Neuronal stem cell (in vitro differentiated cells): ENCODE measurements around the gene CASP7. TPM values are rescaled to one million over a fixed set of nuclear protein-coding genes. Genes with fewer than 3 reads are reported as not detected.
A peak's percentile ranks its signal among the peaks of the same experiment; 100 is the strongest.

Experiments used
- DNase-seq: peaks from one replicate; pipeline ENCODE4 v3.0.0-alpha.2; 2013; ENCODE audit warnings: low spot score
- H2AFZ ChIP-seq: one replicate; pipeline ENCODE4 v1.6.1; 2013; ENCODE audit warnings: mild to moderate bottlenecking, low read length, inconsistent platforms
- H2AK5ac ChIP-seq: 2 replicates; pipeline ENCODE4 v1.6.1; 2013; ENCODE audit warnings: low read depth, mild to moderate bottlenecking, inconsistent platforms, low read length, moderate library complexity, mixed read lengths
- H2BK120ac ChIP-seq: 2 replicates; pipeline ENCODE4 v1.6.1; 2013; ENCODE audit warnings: low read depth, mild to moderate bottlenecking, inconsistent platforms, low read length, moderate library complexity, mixed read lengths
- H2BK12ac ChIP-seq: one replicate; pipeline ENCODE4 v1.6.1; 2013; ENCODE audit warnings: low read length, inconsistent platforms
- H2BK15ac ChIP-seq: 2 replicates; pipeline ENCODE4 v1.6.1; 2013; ENCODE audit warnings: mild to moderate bottlenecking, low read length, inconsistent platforms, mixed read lengths
- H2BK5ac ChIP-seq: one replicate; pipeline ENCODE4 v1.6.1; 2013; ENCODE audit warnings: inconsistent platforms, mild to moderate bottlenecking, low read length, moderate library complexity
- H3K14ac ChIP-seq: one replicate; pipeline ENCODE4 v1.6.1; 2013; ENCODE audit warnings: low read length, inconsistent platforms
- H3K18ac ChIP-seq: 2 replicates; pipeline ENCODE4 v1.6.1; 2013; ENCODE audit warnings: low read length, inconsistent platforms
- H3K23ac ChIP-seq: 2 replicates; pipeline ENCODE4 v1.6.1; 2013; ENCODE audit warnings: low read depth, mild to moderate bottlenecking, mixed read lengths, low read length, inconsistent platforms; ENCODE audit not compliant: poor library complexity
- H3K27ac ChIP-seq: replicated peaks from 3 replicates; pipeline ENCODE4 v1.5.1; 2013; ENCODE audit warnings: low read length, inconsistent platforms
- H3K27me3 ChIP-seq, 3 experiments: 2 replicates each; pipeline ENCODE4 v1.6.1; 2013; ENCODE audit warnings: low read length in 3 of 3, mild to moderate bottlenecking in 2 of 3, inconsistent platforms in 1 of 3, low read depth in 1 of 3, mixed read lengths in 1 of 3, moderate library complexity in 1 of 3; ENCODE audit not compliant: control insufficient read depth in 3 of 3, insufficient read depth in 3 of 3
- H3K36me3 ChIP-seq, 2 donors: replicated peaks in 1 of 2; 2 replicates each; pipeline ENCODE4 v1.6.1; 2013; ENCODE audit warnings: low read length in 2 of 2; ENCODE audit not compliant: control insufficient read depth in 2 of 2, insufficient read depth in 2 of 2
- H3K4ac ChIP-seq: 2 replicates; pipeline ENCODE4 v1.6.1; 2013; ENCODE audit warnings: inconsistent platforms, mild to moderate bottlenecking, low read length, moderate library complexity
- H3K4me1 ChIP-seq, 2 donors: 1 replicate in 1 of 2; 2 replicates in 1 of 2; pipeline ENCODE4 v1.6.1; 2013; ENCODE audit warnings: low read length in 2 of 2, low read depth in 1 of 2; ENCODE audit not compliant: control insufficient read depth in 2 of 2, insufficient read depth in 1 of 2
- H3K4me2 ChIP-seq: one replicate; pipeline ENCODE4 v1.6.1; 2013; ENCODE audit warnings: mild to moderate bottlenecking, low read length, inconsistent platforms; ENCODE audit not compliant: insufficient read depth, poor library complexity, severe bottlenecking
- H3K4me3 ChIP-seq, 2 donors: 2 replicates each; pipeline ENCODE4 v1.5.1; 2013; ENCODE audit warnings: low read length in 2 of 2, mild to moderate bottlenecking in 2 of 2, inconsistent platforms in 1 of 2, moderate library complexity in 1 of 2
- H3K79me1 ChIP-seq: one replicate; pipeline ENCODE4 v1.6.1; 2013; ENCODE audit warnings: low read depth, mild to moderate bottlenecking, inconsistent platforms, low read length, moderate library complexity
- H3K9ac ChIP-seq: one replicate; pipeline ENCODE4 v1.6.1; 2013; ENCODE audit warnings: mild to moderate bottlenecking, low read depth, low read length, inconsistent platforms; ENCODE audit not compliant: poor library complexity
- H3K9me3 ChIP-seq, 2 donors: replicated peaks in 1 of 2; 2 replicates each; pipeline versions ENCODE3 to v1.6.1; 2013; ENCODE audit warnings: low read length in 2 of 2, mild to moderate bottlenecking in 2 of 2, inconsistent platforms in 1 of 2, low read depth in 1 of 2, mixed read lengths in 1 of 2, moderate library complexity in 1 of 2; ENCODE audit not compliant: control insufficient read depth in 2 of 2, insufficient read depth in 1 of 2
- H4K8ac ChIP-seq: one replicate; pipeline ENCODE4 v1.6.1; 2013; ENCODE audit warnings: low read depth, mild to moderate bottlenecking, inconsistent platforms, low read length, moderate library complexity
- H4K91ac ChIP-seq: one replicate; pipeline ENCODE4 v1.6.1; 2013; ENCODE audit warnings: low read length, low read depth, mild to moderate bottlenecking, inconsistent platforms; ENCODE audit not compliant: poor library complexity
- WGBS, 2 donors: extraction: QIAGEN DNeasy Blood & Tissue Kit; methylation state at CpG; one replicate each; pipeline ENCODE4 v1.1.7; 2013; ENCODE audit warnings: missing lambda C conversion rate in 2 of 2, mixed read lengths in 1 of 2; ENCODE audit not compliant: insufficient read length in 2 of 2, insufficient replicate concordance in 1 of 2; ENCODE audit errors: extremely low coverage in 2 of 2; 5-methylcytosine and 5-hydroxymethylcytosine counted together
- polyA plus RNA-seq, 2 experiments: library from polyadenylated mRNA; stranded (reverse); fragments of 200-250 nt; gene quantifications; one replicate each; pipeline ENCODE4 v1.2.3, GENCODE V29; 2013

CASP7 gene
- 9.8 TPM for polyA plus RNA-seq (2013, experiment 1 of 2)
- 10.4 TPM for polyA plus RNA-seq (2013, experiment 2 of 2)

DNA sequence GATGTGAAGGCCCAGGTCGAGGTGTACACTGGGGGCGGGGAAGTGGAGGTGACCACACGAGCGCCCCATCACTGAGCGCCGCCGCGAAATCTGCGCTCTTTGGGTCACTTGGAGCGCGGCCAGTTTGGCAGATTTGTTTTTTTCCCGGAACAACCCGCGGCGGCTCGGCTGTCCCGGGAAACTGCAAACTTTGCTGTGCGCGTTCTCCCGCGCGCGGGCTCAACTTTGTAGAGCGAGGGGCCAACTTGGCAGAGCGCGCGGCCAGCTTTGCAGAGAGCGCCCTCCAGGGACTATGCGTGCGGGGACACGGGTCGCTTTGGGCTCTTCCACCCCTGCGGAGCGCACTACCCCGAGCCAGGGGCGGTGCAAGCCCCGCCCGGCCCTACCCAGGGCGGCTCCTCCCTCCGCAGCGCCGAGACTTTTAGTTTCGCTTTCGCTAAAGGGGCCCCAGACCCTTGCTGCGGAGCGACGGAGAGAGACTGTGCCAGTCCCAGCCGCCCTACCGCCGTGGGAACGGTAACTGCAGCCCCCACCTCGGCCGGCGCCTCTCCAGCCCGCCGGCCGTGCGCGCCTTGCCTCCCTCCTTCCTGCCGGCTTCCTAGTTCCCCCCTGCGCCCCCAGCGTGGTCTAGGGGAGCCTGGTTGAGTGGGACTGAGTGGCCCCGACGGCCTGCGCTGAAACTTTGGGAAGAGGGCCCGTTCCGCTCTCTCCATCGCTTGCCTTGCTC is at the start of gene CASP7:
Gene CASP7, plus strand, starts transcription at position 450 of the 727 bp plus-strand sequence. CDS start 17,582 bp downstream, outside the sequence.
- Histone ChIP-seq H4K8ac (peak within 1 kb of the TSS; percentile 97), H2BK15ac (peak within 1 kb of the TSS; percentile 83), H3K4me3 (peak within 1 kb of the TSS; percentile 67 to 97), H3K4ac (peak within 1 kb of the TSS; percentile 99), H3K27me3 (peaks cover 0 to 6% (median 0%) of the 10 kb centered on the region in 3 experiments), H2AK5ac (peak within 1 kb of the TSS; percentile 36), H3K23ac (peak within 1 kb of the TSS; percentile 89), H4K91ac (no peak within 1 kb of the TSS), H3K9me3 (peaks cover 0 to 10% of the 10 kb centered on the region in 2 donors), H3K14ac (peak within 1 kb of the TSS; percentile 99), H3K4me2 (peak within 1 kb of the TSS; percentile 94), H2BK12ac (peak within 1 kb of the TSS; percentile 73), H2BK5ac (peak within 1 kb of the TSS; percentile 77), H3K79me1 (peaks cover 4% of the 10 kb centered on the region), H2BK120ac (peak within 1 kb of the TSS; percentile 63), H2AFZ (peak within 1 kb of the TSS; percentile 99), H3K36me3 (peaks cover 0 to 2% of the 10 kb centered on the region in 2 donors), H3K27ac (peak within 1 kb of the TSS; percentile 85), H3K4me1 (peaks cover 5 to 8% of the 10 kb centered on the region in 2 donors), H3K9ac (peak within 1 kb of the TSS; percentile 95), H3K18ac (peak within 1 kb of the TSS; percentile 99)
- whole genome bisulfite sequencing, 2 donors = no CpG with 5 or more reads among the region's 68 CpGs
- DNase-seq = peak; percentile 82

DNA sequence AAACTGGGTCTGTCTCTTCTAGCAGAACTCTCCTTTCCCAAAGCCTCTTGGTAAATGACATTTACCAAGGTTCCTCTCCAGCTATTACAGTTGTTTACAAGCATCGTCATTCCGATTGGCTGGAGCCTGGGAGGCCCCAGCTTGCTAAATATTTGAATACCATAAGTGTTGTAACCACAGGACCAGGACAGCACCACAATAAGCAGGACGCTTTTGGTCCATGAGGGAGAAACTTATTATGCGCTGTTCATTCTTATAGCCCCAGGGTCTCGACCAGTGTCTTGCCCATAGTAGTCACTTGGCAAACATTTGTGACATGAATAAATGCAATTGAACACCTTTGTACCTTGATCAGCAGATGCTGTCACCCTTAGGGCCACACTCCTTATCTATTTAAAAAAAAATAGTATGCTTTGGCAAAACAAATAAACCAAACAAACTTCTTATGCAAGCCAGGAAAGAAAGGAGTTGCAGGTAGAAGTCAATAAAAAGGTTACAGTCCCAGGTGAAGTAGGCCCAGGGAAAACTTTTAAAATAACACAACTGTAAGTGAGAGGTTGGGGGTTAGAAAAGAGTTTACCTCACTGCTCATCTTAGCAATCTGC is 48.7 kb upstream of the CASP7 start:
- Histone ChIP-seq H3K27me3 (peaks cover 0 to 17% (median 0%) of the 10 kb centered on the region in 3 experiments), H3K36me3 (no peaks in the 10 kb centered on the region), H2AK5ac (no peak overlapping the region), H2BK15ac (no peak overlapping the region), H4K8ac (no peak overlapping the region), H3K27ac (no peak overlapping the region), H3K9me3 (peaks cover 0 to 2% of the 10 kb centered on the region in 2 donors), H4K91ac (no peak overlapping the region), H3K4ac (no peak overlapping the region), H3K23ac (no peak overlapping the region), H3K4me1 (peaks cover 6 to 12% of the 10 kb centered on the region in 2 donors), H3K18ac (no peak overlapping the region), H2AFZ (no peak overlapping the region), H3K4me3 (no peak overlapping the region), H2BK5ac (no peak overlapping the region), H3K4me2 (no peak overlapping the region), H3K79me1 (no peaks in the 10 kb centered on the region), H2BK12ac (no peak overlapping the region), H2BK120ac (no peak overlapping the region), H3K9ac (no peak overlapping the region), H3K14ac (no peak overlapping the region)
- no CpG with 5 or more reads among the region's 5 CpGs for WGBS, 2 donors
- no peak for DNase-seq

DNA sequence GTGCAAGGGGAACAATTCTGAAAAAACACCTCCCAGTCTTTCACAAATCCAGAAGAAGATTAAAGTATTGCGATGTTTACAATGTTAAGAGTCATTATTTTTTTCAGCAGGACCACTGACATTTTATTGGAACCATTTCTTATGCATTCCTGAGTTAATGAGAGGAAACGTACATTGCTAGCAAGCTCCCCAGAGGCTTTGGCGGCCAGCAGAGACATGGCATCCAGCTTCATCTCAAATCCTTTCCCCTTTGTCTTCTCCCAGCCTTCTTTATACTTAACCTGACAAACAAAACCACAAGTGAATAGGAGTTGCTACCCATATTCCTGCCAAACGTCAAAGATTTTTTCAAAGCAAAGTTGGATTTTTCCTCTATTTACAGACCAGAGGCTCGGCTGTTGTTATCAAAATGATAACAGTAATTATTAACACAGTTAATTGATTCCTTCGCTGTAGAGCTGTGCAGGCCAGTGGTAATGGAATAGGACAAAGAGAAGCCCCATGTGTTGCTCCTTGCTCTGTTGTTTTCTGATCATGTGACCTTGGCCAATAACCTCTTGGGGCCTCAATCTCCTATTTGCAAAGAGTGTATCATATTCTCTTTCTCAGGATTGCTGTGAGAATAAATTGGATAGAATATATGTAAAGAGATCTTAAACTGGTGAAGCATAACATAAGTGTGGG is 47.9 kb upstream of the CASP7 start:
- no CpG with 5 or more reads among the region's 6 CpGs for WGBS, 2 donors
- H3K36me3 ChIP-seq = no peaks in the 10 kb centered on the region
- H3K4me1 ChIP-seq = peaks cover 3 to 12% of the 10 kb centered on the region in 2 donors
- no peak overlapping the region for H2BK120ac ChIP-seq
- H3K27ac ChIP-seq = no peak overlapping the region
- no peak overlapping the region for H3K23ac ChIP-seq
- no peak overlapping the region for H3K14ac ChIP-seq
- H2AK5ac ChIP-seq = no peak overlapping the region
- no peak overlapping the region for H3K4me2 ChIP-seq
- H2AFZ ChIP-seq = peak overlapping the region; percentile 66
- no peak overlapping the region for H3K9ac ChIP-seq
- H2BK15ac ChIP-seq = no peak overlapping the region
- H4K8ac ChIP-seq = no peak overlapping the region
- no peak overlapping the region for H4K91ac ChIP-seq
- H3K4ac ChIP-seq = no peak overlapping the region
- no peaks in the 10 kb centered on the region for H3K79me1 ChIP-seq
- no peak for DNase-seq
- no peak overlapping the region for H3K4me3 ChIP-seq
- peaks cover 0 to 2% of the 10 kb centered on the region in 2 donors for H3K9me3 ChIP-seq
- H2BK5ac ChIP-seq = no peak overlapping the region
- H3K18ac ChIP-seq = no peak overlapping the region
- H3K27me3 ChIP-seq = peaks cover 0 to 9% (median 0%) of the 10 kb centered on the region in 3 experiments
- H2BK12ac ChIP-seq = no peak overlapping the region

DNA sequence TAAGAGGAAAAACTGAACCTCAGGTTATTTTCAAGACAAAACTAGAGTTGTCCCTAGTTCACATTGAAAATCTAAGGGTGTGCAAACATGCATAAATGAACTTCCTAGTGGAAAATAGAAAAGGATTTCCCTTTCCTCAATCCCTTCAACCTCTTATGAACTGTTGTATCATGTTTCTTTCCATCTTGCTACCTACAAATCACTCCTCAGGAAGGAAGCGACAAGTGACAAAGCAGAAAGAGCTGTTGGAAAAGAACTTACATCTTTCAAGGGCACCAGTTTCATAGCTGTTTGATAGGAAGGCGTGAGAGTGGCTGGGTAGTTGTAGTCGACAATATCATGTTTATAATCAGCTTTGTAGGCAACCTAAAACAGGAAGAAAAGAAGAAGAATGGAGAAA is 39.7 kb upstream of the CASP7 start:
- Histone ChIP-seq H2BK12ac (no peak overlapping the region), H3K9me3 (peaks cover 0 to 2% of the 10 kb centered on the region in 2 donors), H3K14ac (no peak overlapping the region), H3K27me3 (peaks cover 0 to 3% (median 0%) of the 10 kb centered on the region in 3 experiments), H3K4ac (no peak overlapping the region), H2BK5ac (no peak overlapping the region), H3K36me3 (no peaks in the 10 kb centered on the region), H3K79me1 (no peaks in the 10 kb centered on the region), H3K23ac (no peak overlapping the region), H2BK120ac (no peak overlapping the region), H3K4me3 (no peak overlapping the region), H3K9ac (no peak overlapping the region), H3K27ac (no peak overlapping the region), H2AFZ (no peak overlapping the region), H4K91ac (no peak overlapping the region), H3K4me2 (no peak overlapping the region), H2AK5ac (no peak overlapping the region), H3K4me1 (no peaks in the 10 kb centered on the region), H3K18ac (no peak overlapping the region), H2BK15ac (no peak overlapping the region), H4K8ac (no peak overlapping the region)
- no CpG with 5 or more reads among the region's 3 CpGs for WGBS, 2 donors
- no peak for DNase-seq
